A673 (cell line): ENCODE data around the gene ACP5.

Experiments used
- EZH2 ChIP-seq: fragments of 200-600 bp; sonication (generic); IDR thresholded peaks from 2 replicates; pipeline ENCODE4 v1.6.1; 2017; ENCODE audit warnings: borderline replicate concordance, low read depth, mild to moderate bottlenecking, mixed read lengths, antibody characterized with exemption, low read length; ENCODE audit not compliant: poor library complexity, severe bottlenecking
- TF ChIP-seq, protein P1 (sequence below): fragments of 300-800, 200-600 bp; sonication (generic); conservative IDR thresholded peaks from 2 replicates; pipeline ENCODE4 v1.5.1; 2017; ENCODE audit warnings: low read depth, mild to moderate bottlenecking, antibody characterized with exemption, low read length, moderate library complexity, mixed read lengths

DNA sequence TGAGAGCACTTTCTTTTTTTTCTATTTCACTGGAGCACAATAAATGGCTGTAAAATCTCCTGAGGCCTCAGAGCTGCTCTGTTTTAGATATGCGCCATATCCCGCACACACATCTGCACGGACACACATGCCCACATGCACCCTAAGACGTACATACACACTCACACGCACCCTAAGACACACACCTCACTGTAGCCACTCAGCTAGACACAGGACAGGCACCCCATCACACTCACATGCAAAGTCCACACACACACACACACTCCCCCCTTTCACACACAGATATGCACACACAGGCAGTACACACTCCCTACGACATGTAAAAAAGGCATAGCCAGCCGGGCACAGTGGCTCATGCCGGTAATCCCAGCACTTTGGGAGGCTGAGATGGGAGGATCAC is 27.2 kb downstream of the ACP5 start:
- TF ChIP-seq, protein P1, sequence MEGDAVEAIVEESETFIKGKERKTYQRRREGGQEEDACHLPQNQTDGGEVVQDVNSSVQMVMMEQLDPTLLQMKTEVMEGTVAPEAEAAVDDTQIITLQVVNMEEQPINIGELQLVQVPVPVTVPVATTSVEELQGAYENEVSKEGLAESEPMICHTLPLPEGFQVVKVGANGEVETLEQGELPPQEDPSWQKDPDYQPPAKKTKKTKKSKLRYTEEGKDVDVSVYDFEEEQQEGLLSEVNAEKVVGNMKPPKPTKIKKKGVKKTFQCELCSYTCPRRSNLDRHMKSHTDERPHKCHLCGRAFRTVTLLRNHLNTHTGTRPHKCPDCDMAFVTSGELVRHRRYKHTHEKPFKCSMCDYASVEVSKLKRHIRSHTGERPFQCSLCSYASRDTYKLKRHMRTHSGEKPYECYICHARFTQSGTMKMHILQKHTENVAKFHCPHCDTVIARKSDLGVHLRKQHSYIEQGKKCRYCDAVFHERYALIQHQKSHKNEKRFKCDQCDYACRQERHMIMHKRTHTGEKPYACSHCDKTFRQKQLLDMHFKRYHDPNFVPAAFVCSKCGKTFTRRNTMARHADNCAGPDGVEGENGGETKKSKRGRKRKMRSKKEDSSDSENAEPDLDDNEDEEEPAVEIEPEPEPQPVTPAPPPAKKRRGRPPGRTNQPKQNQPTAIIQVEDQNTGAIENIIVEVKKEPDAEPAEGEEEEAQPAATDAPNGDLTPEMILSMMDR = no peak
- TF ChIP-seq EZH2 = no peak
